Activated CD4-positive, alpha-beta T cell treated with anti-CD3 and anti-CD28 coated beads, Interleukin-2, Interleukin-6, amounts not matched to agents 100 ng/mL and 50 ng/mL, durations not matched to agents 16 hours and 8 hours (primary cell): Measurements from ENCODE around the gene CLCN5.

ENCODE experiments used
- DNase-seq: peaks from one replicate; pipeline ENCODE4 v3.0.0-alpha.2; 2020

CLCN5 gene

GRCh38 chrX:49934729-49935128 lies 12.3 kb downstream of the CLCN5 start:
- no peak for DNase-seq

- DNase-seq: no peak
These were observed 25.4 kb downstream of the CLCN5 start for GRCh38 chrX:49947781-49948180.

GRCh38 chrX:49949961-49950360 lies 27.6 kb downstream of the CLCN5 start:
- DNase-seq: no peak

GRCh38 chrX:49951524-49952193 lies 29.3 kb downstream of the CLCN5 start:
- DNase-seq: no peak

- no peak for DNase-seq
These were observed 33.9 kb downstream of the CLCN5 start for GRCh38 chrX:49956313-49956712.

- DNase-seq: no peak
These were observed 36.5 kb downstream of the CLCN5 start for GRCh38 chrX:49958727-49959485.

- DNase-seq: no peak
These were observed 37.2 kb downstream of the CLCN5 start for GRCh38 chrX:49959602-49960001.

GRCh38 chrX:49960061-49960460 lies 37.7 kb downstream of the CLCN5 start:
- no peak for DNase-seq

GRCh38 chrX:49970674-49971073 lies 48.3 kb downstream of the CLCN5 start:
- no peak for DNase-seq

- no peak for DNase-seq
These were observed 50.0 kb downstream of the CLCN5 start for GRCh38 chrX:49972328-49972860.

- DNase-seq: no peak
These were observed 54.3 kb downstream of the CLCN5 start for GRCh38 chrX:49976682-49977197.

GRCh38 chrX:49977319-49978090 lies 55.1 kb downstream of the CLCN5 start:
- no peak for DNase-seq

GRCh38 chrX:49978176-49978575 lies 55.8 kb downstream of the CLCN5 start:
- no peak for DNase-seq

GRCh38 chrX:49986058-49986457 lies 63.7 kb downstream of the CLCN5 start:
- no peak for DNase-seq

GRCh38 chrX:49987651-49988050 lies 65.3 kb downstream of the CLCN5 start:
- DNase-seq: no peak

- no peak for DNase-seq
These were observed 65.7 kb downstream of the CLCN5 start for GRCh38 chrX:49988143-49988542.

GRCh38 chrX:49991758-49992157 lies 69.4 kb downstream of the CLCN5 start:
- no peak for DNase-seq

GRCh38 chrX:49992853-49993252 lies 70.5 kb downstream of the CLCN5 start:
- no peak for DNase-seq

- no peak for DNase-seq
These were observed 71.3 kb downstream of the CLCN5 start for GRCh38 chrX:49993661-49994060.

- no peak for DNase-seq
These were observed 72.8 kb downstream of the CLCN5 start for GRCh38 chrX:49995107-49995731.

- DNase-seq: no peak
These were observed 73.5 kb downstream of the CLCN5 start for GRCh38 chrX:49995795-49996455.

GRCh38 chrX:49996474-49996873 lies 74.1 kb downstream of the CLCN5 start:
- DNase-seq: no peak
